ENCODE results near the gene RIPK1. TPM values are rescaled to one million over a fixed set of nuclear protein-coding genes. Genes with fewer than 3 reads are reported as not detected.

Gene RIPK1
- total and polyA plus RNA-seq, 9 of the 15 experiments (the other 6 are each of a cell fraction or from before 2014, with no cell fraction given), result 3.8 to 24.9 (median 17.7) TPM

DNA sequence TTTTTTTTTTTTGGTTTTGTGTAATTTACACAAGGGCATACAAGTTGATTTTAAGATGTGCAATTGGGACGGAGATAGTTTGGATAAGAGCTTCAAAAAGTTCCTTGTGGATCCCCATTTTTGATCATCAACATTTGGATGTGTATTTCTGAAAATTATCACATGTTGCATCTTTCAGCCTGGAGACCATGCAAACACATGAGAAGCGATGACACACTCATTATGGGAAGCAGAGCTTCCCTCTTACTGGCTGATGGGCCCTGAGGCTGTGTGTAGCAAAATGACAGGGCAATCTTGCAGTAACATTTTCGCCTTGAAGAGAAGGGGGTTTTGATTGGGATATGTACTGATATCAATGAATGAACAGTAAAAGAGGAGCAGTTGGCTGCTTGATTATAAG is 22.0 kb upstream of the RIPK1 start (continued):
- no peak; the same call in 1 of the 2 replicates for TF ChIP-seq CTBP1 (IDR thresholded peaks at IDR 0.05; ENCODE audit: borderline replicate concordance)
- TF ChIP-seq NFE2 (IDR thresholded peaks at IDR 0.05; ENCODE audit: low read depth), result peak; percentile 70
- TF ChIP-seq BDP1 (IDR thresholded peaks at IDR 0.05; ENCODE audit: insufficient read depth, insufficient read length), result no peak
- peak; percentile 21 for TF ChIP-seq MEIS2 (IDR thresholded peaks at IDR 0.05; ENCODE audit: partially characterized antibody)
- TF ChIP-seq ZNF324 (CRISPR knock-in tag; IDR thresholded peaks at IDR 0.05), result no peak
- 0 out of 2 replicates have a peak, but pooled peaks have one; percentile 38 for TF ChIP-seq GTF2E2 (tag; IDR thresholded peaks at IDR 0.05)
- TF ChIP-seq ZNF24 (IDR thresholded peaks at IDR 0.05), result no peak
- TF ChIP-seq, protein P1, sequence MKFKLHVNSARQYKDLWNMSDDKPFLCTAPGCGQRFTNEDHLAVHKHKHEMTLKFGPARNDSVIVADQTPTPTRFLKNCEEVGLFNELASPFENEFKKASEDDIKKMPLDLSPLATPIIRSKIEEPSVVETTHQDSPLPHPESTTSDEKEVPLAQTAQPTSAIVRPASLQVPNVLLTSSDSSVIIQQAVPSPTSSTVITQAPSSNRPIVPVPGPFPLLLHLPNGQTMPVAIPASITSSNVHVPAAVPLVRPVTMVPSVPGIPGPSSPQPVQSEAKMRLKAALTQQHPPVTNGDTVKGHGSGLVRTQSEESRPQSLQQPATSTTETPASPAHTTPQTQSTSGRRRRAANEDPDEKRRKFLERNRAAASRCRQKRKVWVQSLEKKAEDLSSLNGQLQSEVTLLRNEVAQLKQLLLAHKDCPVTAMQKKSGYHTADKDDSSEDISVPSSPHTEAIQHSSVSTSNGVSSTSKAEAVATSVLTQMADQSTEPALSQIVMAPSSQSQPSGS (CRISPR knock-in tag; IDR thresholded peaks at IDR 0.05), result no peak
- TF ChIP-seq ZNF316 (IDR thresholded peaks at IDR 0.05), result peak; percentile 20; the same call in 1 of the 2 replicates
- TF ChIP-seq SETDB1 (IDR thresholded peaks at IDR 0.05; ENCODE audit: low read length), result no peak
- no peak for TF ChIP-seq PATZ1 (CRISPR knock-in tag; IDR thresholded peaks at IDR 0.05; ENCODE audit: borderline replicate concordance)
- TF ChIP-seq JUND (IDR thresholded peaks at IDR 0.05; ENCODE audit: borderline replicate concordance, low read depth, low read length), result peak; percentile 65; the same call in 1 of the 2 replicates
- TF ChIP-seq JUND (tag; IDR thresholded peaks at IDR 0.05; ENCODE audit: borderline replicate concordance, low read depth, low read length), result no peak
- TF ChIP-seq SOX6 (IDR thresholded peaks at IDR 0.05), result peak; percentile 26; the same call in 1 of the 2 replicates
- TF ChIP-seq NFRKB (IDR thresholded peaks at IDR 0.05; ENCODE audit: low read depth), result no peak
- TF ChIP-seq BRD9 (IDR thresholded peaks at IDR 0.05; ENCODE audit: low read depth, partially characterized antibody), result no peak
- TF ChIP-seq CEBPG (CRISPR knock-in tag; IDR thresholded peaks at IDR 0.05), result peak; percentile 58; the same call in 1 of the 2 replicates
- peak in 1 of 2 experiments; percentile 77; a peak in 2 of 4 replicates for TF ChIP-seq CEBPG (tag; conservative IDR thresholded peaks at IDR 0.05 in 1 of 2, IDR thresholded peaks at IDR 0.05 in 1 of 2)
- TF ChIP-seq MYC (IDR thresholded peaks at IDR 0.05; ENCODE audit: low read depth, low read length), result peak; percentile 39; the same call in 1 of the 2 replicates
- no peak for TF ChIP-seq MYC (CRISPR knock-in tag; IDR thresholded peaks at IDR 0.05; ENCODE audit: borderline replicate concordance, low read depth)
- peak; percentile 59 for TF ChIP-seq C11orf30 (IDR thresholded peaks at IDR 0.05; ENCODE audit: low read depth)
- TF ChIP-seq PKNOX1 (IDR thresholded peaks at IDR 0.05), result peak; percentile 54
- TF ChIP-seq ARID1B (IDR thresholded peaks at IDR 0.05), result peak; percentile 21; the same call in 1 of the 2 replicates
- peak; percentile 78; the same call in 1 of the 2 replicates for TF ChIP-seq ATF3 (IDR thresholded peaks at IDR 0.05)
- TF ChIP-seq ATF3 (CRISPR knock-in tag; conservative IDR thresholded peaks at IDR 0.05), result no peak
- TF ChIP-seq RCOR1 (IDR thresholded peaks at IDR 0.05; ENCODE audit: borderline replicate concordance in 1 of 2, low read depth in 2 of 2, low read length in 2 of 2), result peak in 1 of 2 experiments; percentile 19; a peak in 1 of 4 replicates
- TF ChIP-seq FOSL1 (tag; conservative IDR thresholded peaks at IDR 0.05), result peak; percentile 74
